GM21381 (cell line): Measurements from ENCODE around the gene SLC7A6.

Source experiments
- ATAC-seq: cut with Tn5 transposase; IDR thresholded peaks from one replicate; pipeline ENCODE4 v1.9.1; 2021; ENCODE audit warnings: mild to moderate bottlenecking, moderate library complexity; ENCODE audit not compliant: unreplicated experiment

The SLC7A6 gene

GRCh38 chr16:68339214-68339613, 74.9 kb downstream of the SLC7A6 start:
- ATAC-seq, result no peak

GRCh38 chr16:68342620-68343019, 78.3 kb downstream of the SLC7A6 start:
- no peak for ATAC-seq

GRCh38 chr16:68343137-68343536, 78.8 kb downstream of the SLC7A6 start:
- ATAC-seq, result no peak

- no peak for ATAC-seq
Observed at GRCh38 chr16:68344252-68344651, 79.9 kb downstream of the SLC7A6 start.

GRCh38 chr16:68345351-68345810, 81.1 kb downstream of the SLC7A6 start:
- no peak for ATAC-seq

GRCh38 chr16:68345958-68346635, 81.8 kb downstream of the SLC7A6 start:
- no peak for ATAC-seq

GRCh38 chr16:68346892-68347480, 82.7 kb downstream of the SLC7A6 start:
- no peak for ATAC-seq

- no peak for ATAC-seq
Observed at GRCh38 chr16:68347605-68348004, 83.3 kb downstream of the SLC7A6 start.

GRCh38 chr16:68348639-68349445, 84.5 kb downstream of the SLC7A6 start:
- no peak for ATAC-seq

- ATAC-seq, result no peak
Observed at GRCh38 chr16:68349838-68350410, 85.6 kb downstream of the SLC7A6 start.

- no peak for ATAC-seq
Observed at GRCh38 chr16:68350813-68351350, 86.6 kb downstream of the SLC7A6 start.
